HG02981 (cell line): ENCODE measurements around the gene PODXL2.
"Not testable (repeated sequence)": the region's sequence is repeated elsewhere in the genome, so short reads cannot be mapped to it uniquely, and the experiment has no call there.

Source experiments
- ATAC-seq: cut with Tn5 transposase; IDR thresholded peaks from one replicate; pipeline ENCODE4 v1.9.1; 2021; ENCODE audit warnings: mild to moderate bottlenecking, moderate library complexity; ENCODE audit not compliant: unreplicated experiment

PODXL2 gene

DNA sequence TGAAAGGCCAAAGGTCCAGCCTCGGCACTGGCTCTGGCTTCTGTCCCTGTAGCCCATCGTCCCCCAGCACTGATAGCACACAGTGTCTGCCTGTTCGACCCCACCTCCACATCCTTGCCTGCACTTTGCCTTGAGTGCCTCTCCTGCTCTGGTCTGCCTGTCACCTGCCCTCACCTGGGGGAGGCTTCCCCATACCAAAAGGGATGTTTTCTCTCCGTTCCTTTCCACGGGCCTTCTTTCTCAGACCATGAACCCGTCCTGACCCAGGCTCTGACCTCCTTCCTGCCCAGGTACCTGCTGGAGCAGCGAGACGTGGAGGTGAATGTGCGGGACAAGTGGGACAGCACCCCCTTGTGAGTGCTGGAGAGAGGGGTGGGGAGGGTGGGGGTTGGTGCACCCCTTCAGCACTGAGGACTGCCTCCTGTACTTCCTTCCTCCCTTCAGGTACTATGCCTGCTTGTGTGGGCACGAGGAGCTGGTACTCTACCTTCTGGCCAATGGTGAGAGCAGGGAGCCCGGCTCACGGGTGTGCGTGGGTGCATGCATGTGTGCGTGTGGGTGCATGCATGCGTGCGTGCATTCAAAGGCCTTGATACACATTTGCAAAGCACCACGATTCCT is 45.2 kb downstream of the PODXL2 start:
- no peak for ATAC-seq

DNA sequence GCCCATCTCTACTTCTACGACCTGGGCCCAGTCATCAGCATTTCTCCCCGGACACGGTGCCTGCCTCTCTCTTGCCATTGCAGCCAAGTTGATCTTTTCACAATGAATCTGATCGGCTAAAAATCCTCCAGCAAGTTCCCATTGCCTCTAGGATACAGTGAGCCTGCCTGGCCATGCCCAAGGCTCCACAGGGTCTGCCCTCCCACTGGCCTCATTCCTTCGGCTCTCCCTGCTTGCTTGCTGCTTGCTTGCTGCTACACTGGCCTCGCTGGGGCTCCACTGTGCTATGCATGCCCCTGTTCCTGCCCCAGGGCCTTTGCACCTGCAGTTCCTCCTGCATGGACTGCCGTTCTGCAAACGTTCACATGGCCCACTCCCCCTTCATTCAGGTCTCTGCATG is 45.8 kb downstream of the PODXL2 start:
- ATAC-seq = no peak

GRCh38 chr3:127675651-127676391 is 46.8 kb downstream of the PODXL2 start:
- no peak for ATAC-seq

GRCh38 chr3:127676456-127676855 is 47.5 kb downstream of the PODXL2 start:
- ATAC-seq = no peak

DNA sequence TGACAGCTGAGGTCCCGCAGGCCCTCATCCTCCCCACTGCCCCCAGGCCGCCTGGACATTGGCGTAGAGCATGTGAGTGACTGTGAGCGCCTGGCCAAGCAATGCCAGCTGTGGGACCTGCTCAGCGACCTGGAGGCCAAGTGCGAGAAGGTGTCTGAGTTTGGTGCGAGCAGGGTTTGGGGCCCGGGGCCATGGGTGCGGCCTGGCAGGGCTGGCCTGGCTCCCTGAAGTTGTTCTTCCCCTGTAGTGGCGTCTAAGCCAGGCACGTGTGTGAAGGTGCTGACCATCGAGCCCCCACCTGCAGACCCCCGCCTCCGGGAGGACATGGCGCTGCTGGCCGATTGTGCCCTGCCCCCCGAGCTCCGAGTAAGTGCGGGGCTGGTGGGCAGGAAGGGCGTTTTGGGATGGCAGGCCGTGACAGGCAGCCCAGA is 48.0 kb downstream of the PODXL2 start:
- ATAC-seq = no peak

- ATAC-seq = no peak
Measured at GRCh38 chr3:127677541-127678314, 48.7 kb downstream of the PODXL2 start.

DNA sequence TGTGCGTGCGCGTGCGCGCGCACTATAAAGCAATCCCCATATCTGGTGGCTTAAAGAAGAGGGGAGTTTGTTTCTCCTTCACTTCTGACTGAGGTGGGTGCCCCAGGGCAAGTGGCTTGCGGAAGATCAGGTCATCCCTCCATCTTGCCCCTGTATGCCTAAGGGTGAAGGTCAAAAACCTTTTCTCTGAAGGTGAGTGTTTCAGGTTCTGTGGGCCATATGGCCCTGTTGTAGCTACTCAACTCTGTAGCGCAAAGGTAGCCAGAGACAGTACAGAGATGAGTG is 49.3 kb downstream of the PODXL2 start:
- ATAC-seq = no peak

GRCh38 chr3:127678611-127679533 is 49.9 kb downstream of the PODXL2 start:
- ATAC-seq = no peak

- ATAC-seq = no peak
Measured at GRCh38 chr3:127679534-127680145, 50.7 kb downstream of the PODXL2 start.

- no peak for ATAC-seq
Measured at GRCh38 chr3:127680146-127680661, 51.2 kb downstream of the PODXL2 start.

- ATAC-seq = no peak
Measured at GRCh38 chr3:127680798-127681221, 51.8 kb downstream of the PODXL2 start.

DNA sequence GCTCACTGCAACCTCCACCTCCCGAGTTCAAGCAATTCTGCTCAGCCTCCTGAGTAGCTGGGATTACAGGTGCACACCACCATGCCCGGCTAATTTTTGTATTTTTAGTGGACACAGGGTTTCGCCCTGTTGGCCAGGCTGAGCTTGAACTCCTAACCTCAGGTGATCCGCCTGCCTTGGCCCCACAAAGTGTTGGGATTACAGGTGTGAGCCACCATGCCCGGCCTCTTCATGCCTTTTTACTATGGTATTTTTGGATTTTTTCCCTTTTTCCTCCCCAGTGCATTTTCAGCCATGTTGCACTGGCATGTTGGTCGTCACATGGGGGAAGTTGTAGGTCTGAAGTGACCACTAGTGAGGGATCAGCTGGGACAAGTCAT is 53.2 kb downstream of the PODXL2 start:
- not testable (repeated sequence) for ATAC-seq

DNA sequence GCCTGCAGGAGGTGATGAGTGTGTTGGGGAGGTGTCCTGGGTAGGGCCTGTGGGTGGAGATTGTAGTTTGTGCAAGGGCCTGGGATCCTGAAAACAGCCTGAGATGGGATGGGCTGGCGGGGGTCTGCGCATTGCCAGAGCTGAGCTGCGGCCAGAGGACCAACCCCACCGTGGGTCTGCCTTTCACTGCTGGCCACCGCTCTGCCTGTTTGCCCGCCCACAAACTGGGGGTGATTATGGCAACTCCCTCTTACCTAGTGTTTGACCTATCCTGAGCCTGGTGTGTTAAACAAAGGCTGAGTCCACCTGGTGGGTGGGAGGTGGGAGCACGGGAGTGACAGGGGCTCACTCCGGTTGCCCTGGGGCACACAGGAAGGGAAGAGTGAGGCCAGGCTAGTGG is 53.6 kb downstream of the PODXL2 start:
- ATAC-seq = no peak

- no peak for ATAC-seq
Measured at GRCh38 chr3:127684871-127685707, 56.1 kb downstream of the PODXL2 start.

- ATAC-seq = no peak
Measured at GRCh38 chr3:127685708-127686511, 56.9 kb downstream of the PODXL2 start.

DNA sequence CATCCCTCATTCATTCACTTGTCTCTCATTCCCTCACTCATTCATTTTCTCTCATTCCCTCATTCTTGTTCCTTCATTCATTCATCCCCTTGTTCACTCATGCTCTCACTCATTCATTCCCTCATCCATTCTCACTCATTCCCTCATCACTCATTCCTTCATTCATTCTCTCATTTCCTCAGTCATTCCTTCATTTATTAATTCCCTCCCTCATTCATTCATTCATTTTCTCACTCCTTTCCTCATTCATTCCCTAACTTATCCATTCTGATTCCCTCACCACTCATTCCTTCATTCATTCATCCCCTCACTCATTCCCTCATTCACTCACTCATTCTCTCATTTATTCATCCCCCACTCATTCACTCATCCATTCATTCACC is 57.5 kb downstream of the PODXL2 start:
- ATAC-seq = no peak

DNA sequence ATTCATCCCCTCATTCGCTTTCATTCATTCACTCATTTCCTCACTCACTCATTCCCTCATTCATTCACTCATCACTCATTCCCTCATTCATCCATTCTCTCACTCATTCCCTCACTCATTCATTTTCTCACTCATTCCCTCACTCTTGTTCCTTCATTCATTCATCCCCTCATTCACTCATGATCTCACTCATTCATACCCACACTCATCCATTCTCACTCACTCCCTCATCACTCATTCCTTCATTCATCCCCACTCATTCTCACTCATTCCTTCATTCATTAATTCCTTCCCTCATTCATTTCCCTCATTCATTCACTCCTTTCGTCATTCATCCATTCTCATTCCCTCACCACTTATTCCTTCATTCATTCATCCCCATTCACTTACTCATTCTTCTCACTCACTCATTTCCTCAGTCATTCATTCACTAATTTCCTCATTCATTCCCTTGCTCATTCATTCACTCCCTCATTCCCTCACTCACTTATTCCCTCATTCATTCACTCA is 58.3 kb downstream of the PODXL2 start:
- ATAC-seq = no peak

DNA sequence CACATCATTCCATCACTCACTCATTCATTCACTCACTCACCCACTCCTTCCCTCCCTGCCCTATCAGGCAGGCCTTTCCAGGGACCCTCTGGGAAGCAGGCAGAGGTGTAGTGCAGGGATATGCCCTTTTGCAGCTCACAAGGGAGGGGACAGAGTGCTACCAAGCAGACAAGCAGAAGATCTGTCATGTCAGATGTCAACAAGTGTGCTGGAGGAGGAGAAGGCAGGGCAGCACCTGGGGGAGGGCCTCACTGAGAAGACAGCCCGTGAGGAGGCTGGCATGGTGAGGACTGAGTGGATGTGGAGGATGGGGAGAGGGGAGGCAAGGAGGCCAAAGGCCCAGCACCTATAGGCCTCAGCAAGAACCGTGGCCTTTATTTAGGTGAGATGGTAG is 59.0 kb downstream of the PODXL2 start:
- no peak for ATAC-seq
